NT2/D1 (cell line): ENCODE measurements around the gene ABCG1.

ENCODE experiments used
- YY1 ChIP-seq: IDR thresholded peaks from 2 replicates; pipeline ENCODE4 v1.6.1; 2011; ENCODE audit not compliant: insufficient read length, insufficient read depth
- ZNF274 ChIP-seq: IDR thresholded peaks from 2 replicates; pipeline ENCODE4 v1.6.1; 2011; ENCODE audit warnings: mild to moderate bottlenecking, low read depth, low read length

DNA sequence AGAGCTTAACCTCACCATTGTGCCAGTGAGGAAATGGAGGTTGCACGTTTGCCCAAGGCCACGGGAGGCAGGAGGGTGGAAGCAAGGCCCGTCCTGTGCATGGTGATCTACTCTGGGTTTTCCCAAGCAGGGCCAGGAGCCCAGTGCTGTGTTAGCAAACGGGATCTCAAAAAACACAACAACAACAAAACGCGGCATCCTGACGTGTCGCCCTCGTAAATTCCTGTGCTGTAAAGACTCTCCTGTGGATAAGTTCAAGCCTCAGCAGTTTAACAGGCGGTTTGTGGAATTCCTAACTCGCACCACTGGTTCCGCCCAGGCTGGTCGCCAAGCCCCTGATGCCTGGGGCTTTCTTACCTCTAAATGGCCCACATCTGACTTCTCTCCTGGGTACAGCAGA, 57.1 kb downstream of the ABCG1 start:
- TF ChIP-seq YY1 (no peak), ZNF274 (no peak)
